Measurements from ENCODE around the gene FBXO31.

FBXO31 gene

DNA sequence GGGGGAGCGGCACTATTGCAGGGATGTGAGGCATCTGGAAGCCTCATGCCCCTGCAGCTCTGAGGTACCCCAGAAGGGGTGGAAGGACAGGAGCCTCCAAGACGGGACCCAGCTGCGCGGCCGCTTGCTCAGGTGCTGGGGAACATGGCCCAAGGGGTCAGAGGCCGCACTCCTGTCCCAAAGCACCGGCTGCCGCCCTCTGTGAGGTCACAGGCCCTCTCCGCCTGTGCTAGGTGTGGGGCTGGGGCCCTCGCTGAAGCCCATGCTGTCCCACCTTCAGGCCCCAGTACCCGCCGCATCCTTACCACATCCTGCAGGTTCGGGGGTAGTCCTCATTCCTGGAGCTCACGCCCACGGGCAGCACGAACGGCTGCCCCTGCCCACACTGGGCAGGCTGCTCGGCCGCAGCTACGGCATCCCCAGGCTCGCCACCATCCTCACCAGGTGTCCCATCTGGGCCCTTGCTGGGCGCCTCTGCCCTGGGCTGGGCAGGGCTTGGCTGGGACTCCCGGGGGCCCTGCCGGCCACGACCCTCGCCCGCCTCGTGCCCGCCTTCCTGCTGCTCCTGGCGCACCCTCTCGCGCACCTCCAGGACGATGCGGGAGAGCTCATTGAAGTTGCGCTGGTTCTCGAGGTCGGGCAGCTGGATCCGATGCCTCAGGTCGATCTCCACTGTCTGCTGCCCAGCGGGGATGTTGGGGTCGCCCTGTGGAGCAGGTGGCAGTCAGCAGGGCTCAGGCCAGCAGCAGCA is 49.8 kb downstream of the FBXO31 start:
- Histone ChIP-seq H3K9ac (ENCODE audit: low read length) (no peak overlapping the region), H3K27me3 (ENCODE audit: control insufficient read depth, insufficient read depth, low read length) (no peaks in the 10 kb centered on the region), H3K4me3 (ENCODE audit: low read length) (no peak overlapping the region), H3K27ac (ENCODE audit: low read length) (no peak overlapping the region), H3K4me1 (ENCODE audit: control insufficient read depth, low read depth, low read length) (no peaks in the 10 kb centered on the region), H3K36me3 (ENCODE audit: control insufficient read depth, low read depth, low read length) (peaks cover 15% of the 10 kb centered on the region), H3K9me3 (ENCODE audit: control insufficient read depth, low read depth, low read length) (no peaks in the 10 kb centered on the region)

DNA sequence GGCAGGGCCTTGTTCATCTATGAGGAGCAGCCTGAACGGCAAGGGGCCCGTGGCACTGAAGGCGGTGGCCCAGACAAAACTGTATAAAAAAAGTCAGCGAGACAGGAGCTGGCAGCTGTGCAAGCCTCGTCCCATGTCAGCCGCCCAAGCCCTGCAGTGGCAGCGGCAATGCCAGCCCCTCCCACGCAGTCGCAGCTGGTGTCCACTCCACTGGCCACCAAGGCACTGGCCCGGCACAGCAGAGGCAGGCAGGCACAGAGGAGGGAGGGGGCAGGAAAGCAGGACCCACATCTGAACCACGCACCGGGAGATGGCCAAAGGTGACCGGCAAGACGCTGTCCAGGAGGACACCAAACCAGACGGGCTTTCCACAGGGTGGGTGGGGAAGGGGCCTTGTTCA is 50.5 kb downstream of the FBXO31 start:
- Histone ChIP-seq H3K27me3 (ENCODE audit: control insufficient read depth, insufficient read depth, low read length) (no peaks in the 10 kb centered on the region), H3K4me3 (ENCODE audit: low read length) (no peak overlapping the region), H3K36me3 (ENCODE audit: control insufficient read depth, low read depth, low read length) (peaks cover 15% of the 10 kb centered on the region), H3K27ac (ENCODE audit: low read length) (no peak overlapping the region), H3K4me1 (ENCODE audit: control insufficient read depth, low read depth, low read length) (no peaks in the 10 kb centered on the region), H3K9ac (ENCODE audit: low read length) (no peak overlapping the region), H3K9me3 (ENCODE audit: control insufficient read depth, low read depth, low read length) (no peaks in the 10 kb centered on the region)

DNA sequence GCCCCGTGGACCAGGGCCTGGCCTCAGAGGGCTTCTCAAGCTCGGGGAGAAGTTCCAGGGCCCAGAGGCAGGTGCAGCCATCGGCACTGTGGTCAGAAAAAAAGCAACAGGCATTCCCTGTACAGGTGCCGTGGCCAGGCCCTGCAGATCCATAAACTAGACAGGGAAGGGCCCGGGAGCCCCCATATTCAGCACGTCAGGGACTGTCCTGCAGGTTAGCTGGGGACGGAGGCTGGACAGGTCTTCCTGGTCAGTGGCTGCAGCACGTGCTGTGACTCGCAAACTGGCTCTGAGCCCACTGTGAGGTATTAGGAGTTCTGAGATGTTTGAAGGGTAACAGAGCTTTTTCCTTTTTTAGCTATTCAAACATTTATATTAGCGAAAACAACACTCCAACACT is 51.4 kb downstream of the FBXO31 start:
- H3K4me1 ChIP-seq (ENCODE audit: control insufficient read depth, low read depth, low read length) = no peaks in the 10 kb centered on the region
- H3K27me3 ChIP-seq (ENCODE audit: control insufficient read depth, insufficient read depth, low read length) = no peaks in the 10 kb centered on the region
- no peak overlapping the region for H3K9ac ChIP-seq (ENCODE audit: low read length)
- peaks cover 15% of the 10 kb centered on the region for H3K36me3 ChIP-seq (ENCODE audit: control insufficient read depth, low read depth, low read length)
- H3K4me3 ChIP-seq (ENCODE audit: low read length) = no peak overlapping the region
- H3K9me3 ChIP-seq (ENCODE audit: control insufficient read depth, low read depth, low read length) = no peaks in the 10 kb centered on the region
- H3K27ac ChIP-seq (ENCODE audit: low read length) = no peak overlapping the region

DNA sequence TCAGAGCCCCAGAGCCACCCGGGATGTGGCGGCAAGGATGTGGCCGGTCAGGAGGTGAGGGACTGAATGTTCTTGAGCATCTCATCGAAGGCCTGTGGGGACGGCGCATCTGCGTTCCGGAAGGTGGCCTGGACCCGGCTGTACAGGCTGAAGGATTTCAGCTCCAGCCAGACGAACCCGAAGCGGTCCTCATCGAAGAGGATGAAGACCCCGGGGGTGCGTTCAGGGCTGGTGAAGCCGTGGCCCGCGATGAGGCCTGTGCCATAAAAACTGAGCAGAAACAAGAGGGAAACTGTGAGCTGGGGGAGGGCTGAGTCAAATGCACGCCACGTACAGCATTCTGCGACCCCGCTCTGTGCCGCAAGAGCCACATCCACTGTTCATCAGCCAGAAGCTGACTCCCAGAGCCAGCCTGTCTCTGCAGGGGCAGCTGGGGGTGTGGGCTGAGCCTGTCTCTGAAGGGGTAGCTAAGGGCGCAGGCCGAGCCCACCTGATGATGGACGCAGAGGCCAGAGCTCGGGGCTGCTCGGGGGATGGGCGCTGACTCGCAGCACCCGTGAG is 52.3 kb downstream of the FBXO31 start:
- Histone ChIP-seq H3K27ac (ENCODE audit: low read length) (no peak overlapping the region), H3K9ac (ENCODE audit: low read length) (no peak overlapping the region), H3K9me3 (ENCODE audit: control insufficient read depth, low read depth, low read length) (no peaks in the 10 kb centered on the region), H3K4me1 (ENCODE audit: control insufficient read depth, low read depth, low read length) (no peaks in the 10 kb centered on the region), H3K27me3 (ENCODE audit: control insufficient read depth, insufficient read depth, low read length) (no peaks in the 10 kb centered on the region), H3K4me3 (ENCODE audit: low read length) (no peak overlapping the region), H3K36me3 (ENCODE audit: control insufficient read depth, low read depth, low read length) (peaks cover 15% of the 10 kb centered on the region)

DNA sequence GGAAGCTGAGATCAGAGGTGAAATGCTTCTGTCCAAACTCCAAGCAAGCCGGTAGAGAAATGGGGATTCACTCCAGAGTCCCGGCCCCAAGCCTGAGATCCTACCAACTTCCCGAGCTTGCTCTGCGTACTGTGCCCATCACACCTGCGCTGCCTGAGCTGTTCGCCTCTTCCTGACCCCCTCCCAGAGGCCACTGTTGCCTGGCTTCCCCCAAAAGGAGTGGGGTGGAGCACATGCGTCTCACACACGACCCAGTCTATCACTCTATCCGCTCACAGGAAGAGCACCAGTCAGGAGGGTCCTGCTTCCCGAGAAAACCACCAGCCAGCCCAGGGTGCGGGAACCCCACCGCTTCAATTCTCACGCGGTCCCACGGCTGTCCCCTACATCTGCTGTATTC is 52.9 kb downstream of the FBXO31 start:
- Histone ChIP-seq H3K9ac (ENCODE audit: low read length) (no peak overlapping the region), H3K9me3 (ENCODE audit: control insufficient read depth, low read depth, low read length) (no peaks in the 10 kb centered on the region), H3K27me3 (ENCODE audit: control insufficient read depth, insufficient read depth, low read length) (no peaks in the 10 kb centered on the region), H3K27ac (ENCODE audit: low read length) (no peak overlapping the region), H3K4me1 (ENCODE audit: control insufficient read depth, low read depth, low read length) (no peaks in the 10 kb centered on the region), H3K4me3 (ENCODE audit: low read length) (no peak overlapping the region), H3K36me3 (ENCODE audit: control insufficient read depth, low read depth, low read length) (peaks cover 15% of the 10 kb centered on the region)

DNA sequence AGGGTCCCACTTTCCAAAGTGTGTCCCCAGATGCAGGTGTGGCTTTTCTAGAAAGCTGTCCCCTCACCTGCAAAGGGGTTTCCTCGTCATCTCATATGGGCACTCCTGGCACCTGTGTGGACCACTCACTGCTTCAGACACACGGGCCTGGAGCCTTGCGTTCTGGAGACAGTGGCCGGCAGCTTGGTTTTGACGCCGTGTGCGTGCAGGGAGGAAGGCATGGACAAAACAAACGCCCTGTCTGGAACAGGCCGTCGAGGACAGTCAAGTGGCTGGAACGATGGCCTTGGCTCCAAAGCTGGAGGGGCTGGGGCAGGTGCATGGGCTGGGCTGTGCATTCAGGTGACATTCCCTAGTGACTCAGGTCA is 53.3 kb downstream of the FBXO31 start:
- no peaks in the 10 kb centered on the region for H3K4me1 ChIP-seq (ENCODE audit: control insufficient read depth, low read depth, low read length)
- no peak overlapping the region for H3K4me3 ChIP-seq (ENCODE audit: low read length)
- peaks cover 15% of the 10 kb centered on the region for H3K36me3 ChIP-seq (ENCODE audit: control insufficient read depth, low read depth, low read length)

DNA sequence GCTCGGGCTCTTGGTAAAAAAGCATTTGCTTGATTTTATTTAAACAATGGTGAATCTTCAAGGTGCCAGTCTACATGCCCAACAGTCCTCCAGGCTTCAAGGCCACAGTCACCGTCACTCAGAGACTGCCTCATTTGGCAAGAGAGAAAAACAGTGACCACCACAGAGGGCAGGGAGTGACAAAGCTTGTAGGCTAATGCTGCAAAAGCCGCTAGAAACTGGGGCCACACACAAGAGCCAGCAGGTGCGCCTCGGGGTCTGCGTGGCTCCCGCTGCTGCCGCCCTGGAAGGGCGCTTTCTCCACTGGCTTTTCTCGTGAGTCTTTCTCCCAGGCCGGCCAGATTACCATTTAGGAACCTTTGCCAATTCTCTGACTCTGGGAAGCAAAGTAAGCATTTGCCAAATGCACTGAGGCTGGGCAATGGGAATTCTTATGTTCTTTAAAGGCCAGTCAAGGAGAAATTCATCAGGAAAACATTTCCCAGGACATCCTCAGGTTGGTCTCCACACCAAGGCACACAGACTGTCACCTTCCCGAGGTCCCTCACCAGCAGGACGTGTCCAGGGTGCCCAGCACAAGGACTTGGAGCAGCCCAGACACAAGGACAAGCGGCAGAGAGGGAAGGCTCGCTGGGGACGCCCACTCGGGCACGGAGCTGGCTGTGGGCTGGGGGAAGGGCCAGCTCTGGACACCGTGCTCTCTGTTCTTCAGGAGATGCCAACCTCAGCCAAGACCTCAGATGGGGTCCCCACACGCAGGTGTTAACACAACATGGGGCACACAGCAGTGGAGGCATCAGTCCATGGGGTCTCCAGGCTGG is 53.9 kb downstream of the FBXO31 start:
- Histone ChIP-seq H3K9ac (ENCODE audit: low read length) (no peak overlapping the region), H3K4me1 (ENCODE audit: control insufficient read depth, low read depth, low read length) (peaks cover 3% of the 10 kb centered on the region), H3K27me3 (ENCODE audit: control insufficient read depth, insufficient read depth, low read length) (no peaks in the 10 kb centered on the region), H3K27ac (ENCODE audit: low read length) (no peak overlapping the region), H3K9me3 (ENCODE audit: control insufficient read depth, low read depth, low read length) (no peaks in the 10 kb centered on the region), H3K36me3 (ENCODE audit: control insufficient read depth, low read depth, low read length) (peaks cover 15% of the 10 kb centered on the region), H3K4me3 (ENCODE audit: low read length) (no peak overlapping the region)

More for the DNA sequence above, 53.3 kb downstream of the FBXO31 start:
- no peak overlapping the region for H3K9ac ChIP-seq (ENCODE audit: low read length)
- H3K27ac ChIP-seq (ENCODE audit: low read length) = no peak overlapping the region
- H3K9me3 ChIP-seq (ENCODE audit: control insufficient read depth, low read depth, low read length) = no peaks in the 10 kb centered on the region
- H3K27me3 ChIP-seq (ENCODE audit: control insufficient read depth, insufficient read depth, low read length) = no peaks in the 10 kb centered on the region

DNA sequence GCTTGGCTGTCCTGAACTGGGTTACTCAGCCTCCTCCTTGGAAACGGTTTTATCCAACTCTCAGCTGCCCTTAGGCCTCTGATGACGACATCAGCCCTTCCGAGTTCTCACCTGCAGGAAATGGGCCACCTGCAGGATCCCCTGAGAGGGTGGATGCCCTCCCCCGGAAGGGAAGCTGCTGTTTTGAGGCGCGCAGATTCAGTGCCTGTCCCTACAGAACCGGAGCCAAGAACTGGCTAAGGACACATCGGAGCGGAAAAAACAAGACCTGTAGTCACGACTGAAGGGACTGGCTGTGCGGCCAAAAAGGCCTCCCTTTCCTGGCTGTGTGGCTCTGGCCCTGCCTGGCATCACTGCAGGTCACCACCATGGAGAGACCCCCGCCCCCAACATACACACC is 54.7 kb downstream of the FBXO31 start:
- Histone ChIP-seq H3K36me3 (ENCODE audit: control insufficient read depth, low read depth, low read length) (peaks cover 12% of the 10 kb centered on the region), H3K9me3 (ENCODE audit: control insufficient read depth, low read depth, low read length) (no peaks in the 10 kb centered on the region), H3K4me3 (ENCODE audit: low read length) (no peak overlapping the region), H3K4me1 (ENCODE audit: control insufficient read depth, low read depth, low read length) (peaks cover 3% of the 10 kb centered on the region), H3K27ac (ENCODE audit: low read length) (no peak overlapping the region), H3K27me3 (ENCODE audit: control insufficient read depth, insufficient read depth, low read length) (no peaks in the 10 kb centered on the region), H3K9ac (ENCODE audit: low read length) (no peak overlapping the region)

DNA sequence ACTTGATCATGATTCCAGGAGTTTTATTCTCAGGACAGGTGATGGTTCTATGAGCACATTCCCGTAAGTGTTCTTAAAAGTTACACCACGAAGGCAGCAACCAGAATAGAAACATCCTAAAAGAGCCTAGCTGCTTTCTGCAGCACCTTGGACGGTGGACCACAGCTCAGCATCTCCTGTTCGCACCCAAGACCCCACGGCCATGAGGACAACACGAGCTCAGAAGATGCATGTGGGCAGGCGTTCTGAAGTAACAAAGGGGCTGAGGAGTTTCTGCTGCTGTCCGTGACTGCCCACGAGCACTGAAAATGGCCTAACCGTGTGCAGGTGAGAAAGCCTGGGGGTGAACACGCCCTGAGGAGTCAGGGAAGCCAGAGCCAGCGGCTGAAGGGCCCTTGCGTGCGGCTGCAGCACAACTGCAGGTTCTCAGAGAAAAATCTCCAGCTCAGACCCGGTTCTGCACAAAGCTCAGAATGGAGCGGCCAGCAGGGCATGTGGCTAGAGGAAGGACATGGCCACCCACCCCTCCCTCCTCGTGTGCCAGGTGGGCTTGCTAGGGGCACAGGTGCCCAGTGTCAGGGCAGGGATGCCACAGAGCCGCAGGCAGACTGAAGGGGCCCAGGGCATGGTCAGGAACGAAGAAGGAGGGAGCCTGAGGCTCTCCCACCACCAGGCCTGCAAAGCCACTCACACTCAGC is 55.6 kb downstream of the FBXO31 start:
- no peak overlapping the region for H3K27ac ChIP-seq (ENCODE audit: low read length)
- H3K27me3 ChIP-seq (ENCODE audit: control insufficient read depth, insufficient read depth, low read length) = no peaks in the 10 kb centered on the region
- no peak overlapping the region for H3K9ac ChIP-seq (ENCODE audit: low read length)
- no peaks in the 10 kb centered on the region for H3K9me3 ChIP-seq (ENCODE audit: control insufficient read depth, low read depth, low read length)
- peaks cover 3% of the 10 kb centered on the region for H3K4me1 ChIP-seq (ENCODE audit: control insufficient read depth, low read depth, low read length)
- no peak overlapping the region for H3K4me3 ChIP-seq (ENCODE audit: low read length)
- peaks cover 8% of the 10 kb centered on the region for H3K36me3 ChIP-seq (ENCODE audit: control insufficient read depth, low read depth, low read length)

DNA sequence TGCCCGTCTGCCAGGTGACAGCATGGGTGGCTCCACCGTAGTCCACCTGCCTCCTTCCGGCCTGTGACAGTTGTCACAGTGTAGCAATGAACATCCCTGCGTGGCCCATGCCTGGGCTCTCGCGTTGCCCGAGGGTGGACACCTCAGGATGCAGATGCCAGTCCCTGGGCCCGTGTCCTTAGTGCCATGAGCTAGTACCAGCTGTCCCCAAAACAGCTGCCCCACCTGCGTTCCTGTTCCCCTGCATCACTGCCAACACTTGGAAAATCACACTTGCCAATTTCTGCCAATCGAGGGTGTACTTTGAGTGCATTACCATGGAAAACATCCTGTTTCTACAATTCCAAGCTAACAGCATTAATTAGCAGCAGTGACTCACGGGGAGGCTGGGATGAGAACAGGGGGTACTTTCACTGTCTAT is 57.4 kb downstream of the FBXO31 start:
- H3K36me3 ChIP-seq (ENCODE audit: control insufficient read depth, low read depth, low read length) = peaks cover 8% of the 10 kb centered on the region

DNA sequence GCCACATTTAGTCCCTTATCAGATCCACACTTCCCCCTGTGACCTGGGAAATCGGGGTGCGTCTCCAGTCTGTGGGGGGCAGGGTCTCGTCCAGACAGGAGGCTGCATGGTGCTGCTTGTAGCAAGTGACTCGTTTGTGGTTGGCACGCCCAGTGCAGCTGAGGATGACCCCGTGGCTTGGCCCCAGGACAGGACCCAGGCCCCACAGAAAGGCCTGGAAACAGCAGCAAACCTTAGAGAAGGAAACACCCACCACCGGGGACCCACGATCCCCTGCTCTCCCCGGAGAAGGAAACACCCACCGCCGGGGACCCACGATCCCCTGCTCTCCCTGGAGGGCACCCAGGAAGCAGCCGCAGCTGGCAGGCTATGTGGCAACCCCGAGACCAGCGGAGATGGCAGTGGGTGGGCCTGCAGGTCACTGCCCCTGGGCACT is 58.1 kb downstream of the FBXO31 start:
- H3K4me1 ChIP-seq (ENCODE audit: control insufficient read depth, low read depth, low read length) = peaks cover 3% of the 10 kb centered on the region
- no peak overlapping the region for H3K4me3 ChIP-seq (ENCODE audit: low read length)
- H3K27me3 ChIP-seq (ENCODE audit: control insufficient read depth, insufficient read depth, low read length) = no peaks in the 10 kb centered on the region
- H3K27ac ChIP-seq (ENCODE audit: low read length) = no peak overlapping the region
- no peak overlapping the region for H3K9ac ChIP-seq (ENCODE audit: low read length)
- H3K36me3 ChIP-seq (ENCODE audit: control insufficient read depth, low read depth, low read length) = peaks cover 2% of the 10 kb centered on the region
- no peaks in the 10 kb centered on the region for H3K9me3 ChIP-seq (ENCODE audit: control insufficient read depth, low read depth, low read length)

More for the DNA sequence above, 57.4 kb downstream of the FBXO31 start:
- H3K27me3 ChIP-seq (ENCODE audit: control insufficient read depth, insufficient read depth, low read length) = no peaks in the 10 kb centered on the region
- H3K4me3 ChIP-seq (ENCODE audit: low read length) = no peak overlapping the region
- no peaks in the 10 kb centered on the region for H3K9me3 ChIP-seq (ENCODE audit: control insufficient read depth, low read depth, low read length)
- H3K27ac ChIP-seq (ENCODE audit: low read length) = no peak overlapping the region
- H3K9ac ChIP-seq (ENCODE audit: low read length) = no peak overlapping the region
- peaks cover 3% of the 10 kb centered on the region for H3K4me1 ChIP-seq (ENCODE audit: control insufficient read depth, low read depth, low read length)
